Measurements from ENCODE around the gene ACTR8.

Gene ACTR8

GRCh38 chr3:53865732-53866499 is 16.0 kb downstream of the ACTR8 start:
- DNase-seq (ENCODE audit: low read depth in 2 of 2) = no peak

GRCh38 chr3:53863145-53863544 is 18.8 kb downstream of the ACTR8 start:
- no peak for DNase-seq (ENCODE audit: low read depth in 2 of 2)

- DNase-seq (ENCODE audit: low read depth in 2 of 2) = no peak
Measured at GRCh38 chr3:53862241-53862640, 19.7 kb downstream of the ACTR8 start.

- no peak for DNase-seq (ENCODE audit: low read depth in 2 of 2)
Measured at GRCh38 chr3:53860196-53860595, 21.8 kb downstream of the ACTR8 start.

GRCh38 chr3:53859178-53859577 is 22.8 kb downstream of the ACTR8 start:
- no peak for DNase-seq (ENCODE audit: low read depth in 2 of 2)

- no peak for DNase-seq (ENCODE audit: low read depth in 2 of 2)
Measured at GRCh38 chr3:53858096-53858741, 23.7 kb downstream of the ACTR8 start.

GRCh38 chr3:53856964-53857363 is 25.0 kb downstream of the ACTR8 start:
- DNase-seq (ENCODE audit: low read depth in 2 of 2) = no peak

GRCh38 chr3:53850895-53851294 is 31.1 kb downstream of the ACTR8 start:
- DNase-seq (ENCODE audit: low read depth in 2 of 2) = no peak

- DNase-seq (ENCODE audit: low read depth in 2 of 2) = no peak
Measured at GRCh38 chr3:53849916-53850315, 32.0 kb downstream of the ACTR8 start.

GRCh38 chr3:53846851-53847155 is 35.1 kb downstream of the ACTR8 start:
- no peak for DNase-seq (ENCODE audit: low read depth in 2 of 2)

GRCh38 chr3:53846134-53846850 is 35.7 kb downstream of the ACTR8 start, which contains the start of the genes CHDH and IL17RB:
Gene CHDH, minus strand, starts transcription at chr3:53846419. Its CDS starts 22,411 bp downstream, at chr3:53824008.
Gene IL17RB, plus strand, starts transcription at chr3:53846568. Its CDS starts 21 bp downstream, at chr3:53846589.
- peak in 1 of 2 donors; percentile 8 for DNase-seq (ENCODE audit: low read depth in 2 of 2)

GRCh38 chr3:53845881-53846133 is 36.1 kb downstream of the ACTR8 start:
- DNase-seq (ENCODE audit: low read depth in 2 of 2) = no peak

- no peak for DNase-seq (ENCODE audit: low read depth in 2 of 2)
Measured at GRCh38 chr3:53845103-53845880, 36.7 kb downstream of the ACTR8 start.

GRCh38 chr3:53844262-53845102 is 37.5 kb downstream of the ACTR8 start:
- DNase-seq (ENCODE audit: low read depth in 2 of 2) = no peak

GRCh38 chr3:53843195-53844177 is 38.5 kb downstream of the ACTR8 start:
- no peak for DNase-seq (ENCODE audit: low read depth in 2 of 2)

- no peak for DNase-seq (ENCODE audit: low read depth in 2 of 2)
Measured at GRCh38 chr3:53842436-53843194, 39.3 kb downstream of the ACTR8 start.

GRCh38 chr3:53841296-53841695 is 40.7 kb downstream of the ACTR8 start:
- no peak for DNase-seq (ENCODE audit: low read depth in 2 of 2)

- DNase-seq (ENCODE audit: low read depth in 2 of 2) = no peak
Measured at GRCh38 chr3:53837331-53837730, 44.6 kb downstream of the ACTR8 start.
